Type B pancreatic cell (in vitro differentiated cells): Measurements from ENCODE around the gene ESR2. TPM values are rescaled to one million over a fixed set of nuclear protein-coding genes. Genes with fewer than 3 reads are reported as not detected.

Experiments
- DNase-seq: peaks from one replicate; pipeline ENCODE4 v3.0.0; 2021; ENCODE audit warnings: mixed read lengths; ENCODE audit not compliant: unreplicated experiment; ENCODE audit errors: extremely low spot score
- H3K27ac Mint-ChIP-seq: 2 replicates; pipeline ENCODE4 v1.8.0; 2021; ENCODE audit warnings: mild to moderate bottlenecking, mixed read lengths
- H3K27me3 Mint-ChIP-seq: 2 replicates; pipeline ENCODE4 v1.8.0; 2021; ENCODE audit warnings: mixed read lengths
- H3K36me3 Mint-ChIP-seq: 2 replicates; pipeline ENCODE4 v1.8.0; 2021; ENCODE audit warnings: mixed read lengths
- H3K4me1 Mint-ChIP-seq: one replicate; pipeline ENCODE4 v1.8.0; 2021; ENCODE audit warnings: mixed read lengths; ENCODE audit not compliant: unreplicated experiment
- H3K4me3 Mint-ChIP-seq: 2 replicates; pipeline ENCODE4 v1.8.0; 2021; ENCODE audit warnings: mild to moderate bottlenecking, mixed read lengths
- H3K9me3 Mint-ChIP-seq: 2 replicates; pipeline ENCODE4 v1.8.0; 2021; ENCODE audit warnings: mixed read lengths
- CTCF ChIP-seq: fragments of 200-600 bp; sonication (generic); conservative IDR thresholded peaks from 2 replicates; pipeline ENCODE4 v1.5.0; 2021; ENCODE audit warnings: antibody characterized with exemption, mild to moderate bottlenecking
- total RNA-seq: library from RNA; stranded (reverse); gene quantifications from 2 replicates; pipeline ENCODE4 v1.2.1, GENCODE V29; 2021; ENCODE audit warnings: low replicate concordance

ESR2 gene
- total RNA-seq, 1 donor from 2014 or later = 0.53 TPM

DNA sequence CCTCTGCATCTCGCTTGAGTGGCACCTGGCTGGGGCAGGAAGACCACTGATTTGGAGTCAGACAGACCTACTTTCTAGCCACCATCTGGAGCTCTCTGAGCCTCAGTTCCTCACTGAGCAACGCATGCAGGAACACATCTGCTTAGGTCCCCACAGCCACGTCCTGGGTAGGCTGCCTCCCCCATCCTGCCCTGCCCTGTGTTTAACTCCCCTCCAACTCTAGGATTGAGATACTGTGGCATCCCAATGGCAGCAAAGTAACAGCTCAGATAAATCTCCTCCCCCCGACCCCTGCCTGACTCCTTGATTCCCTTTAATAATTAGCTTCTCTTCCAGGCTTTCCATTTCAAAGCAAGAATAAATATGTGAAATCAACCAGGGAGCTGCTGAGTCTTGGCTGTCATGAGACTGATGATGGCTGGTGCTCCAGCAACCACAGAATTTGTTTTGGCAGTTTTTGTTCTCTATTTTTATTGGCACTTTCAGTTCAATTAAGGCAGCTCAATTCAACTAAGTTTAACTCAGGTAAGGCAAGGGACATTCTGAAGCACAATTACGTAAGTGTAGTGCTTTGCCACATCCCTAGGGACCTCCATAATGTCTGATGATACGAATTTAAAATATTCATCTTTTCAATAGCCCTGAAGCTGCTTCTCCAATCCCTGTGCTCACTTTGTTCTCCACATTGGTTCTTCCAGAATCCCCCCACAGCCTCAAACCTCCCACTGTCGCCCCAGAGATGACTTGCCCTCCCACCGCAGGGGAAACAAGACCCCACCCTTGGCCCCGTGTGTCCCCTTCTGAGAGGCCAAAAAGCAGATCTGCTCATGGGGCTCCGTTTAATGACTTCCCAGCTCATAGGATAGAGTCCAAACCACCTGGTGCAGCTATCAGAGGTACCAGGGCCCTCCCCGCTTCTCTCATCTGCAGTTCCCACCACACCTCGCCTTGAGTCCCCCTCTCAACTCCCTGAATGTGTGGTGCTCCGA, 58.2 kb downstream of the ESR2 start:
- Mint-ChIP-seq H3K4me1 (peaks cover 16% of the 10 kb centered on the region), H3K36me3 (no peaks in the 10 kb centered on the region), H3K27ac (no peak overlapping the region), H3K27me3 (peaks cover 5% of the 10 kb centered on the region), H3K9me3 (no peaks in the 10 kb centered on the region), H3K4me3 (no peak overlapping the region)
- DNase-seq = no peak
- TF ChIP-seq CTCF = no peak

- Mint-ChIP-seq H3K36me3 (no peaks in the 10 kb centered on the region), H3K27me3 (peaks cover 3% of the 10 kb centered on the region), H3K4me1 (peaks cover 16% of the 10 kb centered on the region), H3K9me3 (no peaks in the 10 kb centered on the region), H3K27ac (no peak overlapping the region), H3K4me3 (no peak overlapping the region)
- TF ChIP-seq CTCF = no peak
- DNase-seq = no peak
These were observed 59.1 kb downstream of the ESR2 start for GRCh38 chr14:64234877-64235651.

- H3K36me3 Mint-ChIP-seq = no peaks in the 10 kb centered on the region
- H3K9me3 Mint-ChIP-seq = no peaks in the 10 kb centered on the region
- H3K4me3 Mint-ChIP-seq = no peak overlapping the region
- TF ChIP-seq CTCF = no peak
- peaks cover 3% of the 10 kb centered on the region for H3K27me3 Mint-ChIP-seq
- peaks cover 16% of the 10 kb centered on the region for H3K4me1 Mint-ChIP-seq
- H3K27ac Mint-ChIP-seq = no peak overlapping the region
- DNase-seq = no peak
These were observed 60.5 kb downstream of the ESR2 start for GRCh38 chr14:64233531-64234190.

- H3K36me3 Mint-ChIP-seq = peaks cover 4% of the 10 kb centered on the region
- H3K27me3 Mint-ChIP-seq = peaks cover 3% of the 10 kb centered on the region
- no peak overlapping the region for H3K27ac Mint-ChIP-seq
- DNase-seq = no peak
- TF ChIP-seq CTCF = no peak
- no peaks in the 10 kb centered on the region for H3K9me3 Mint-ChIP-seq
- H3K4me3 Mint-ChIP-seq = no peak overlapping the region
- H3K4me1 Mint-ChIP-seq = peaks cover 16% of the 10 kb centered on the region
These were observed 61.2 kb downstream of the ESR2 start for GRCh38 chr14:64232944-64233343.

DNA sequence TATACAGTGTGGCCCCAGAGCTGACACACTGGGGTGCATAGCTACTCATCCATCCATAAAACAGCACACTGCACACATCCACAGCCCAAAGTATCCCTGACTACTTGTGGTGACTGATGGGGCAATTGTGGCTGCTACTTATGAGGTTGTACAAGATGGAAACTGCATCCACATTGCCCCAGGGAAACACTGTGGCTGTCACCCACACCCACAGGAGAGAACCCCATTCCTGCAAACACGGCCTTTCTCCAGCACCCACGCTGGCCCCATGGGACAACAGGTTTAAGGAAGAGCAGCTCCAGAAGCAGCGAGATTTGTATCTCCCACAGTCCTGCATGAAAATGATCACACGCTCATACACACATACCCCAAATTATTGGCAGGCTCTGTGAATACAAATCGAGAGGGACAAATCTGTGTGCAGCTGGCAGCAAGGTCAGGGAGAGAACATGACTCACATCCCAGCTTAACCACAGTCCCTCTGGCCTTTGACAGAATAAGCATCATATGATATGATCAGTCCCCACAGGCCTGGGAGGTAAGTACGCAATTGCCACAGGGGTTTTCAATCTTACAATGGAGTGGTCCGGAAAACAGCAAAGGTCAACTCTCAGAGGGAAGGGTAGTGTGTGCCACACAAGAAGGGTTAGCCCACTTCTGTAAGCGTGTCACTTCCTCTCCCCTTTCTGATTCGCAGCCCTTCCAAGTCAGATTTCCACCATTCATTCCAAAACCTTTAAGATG, 61.9 kb downstream of the ESR2 start:
- Mint-ChIP-seq H3K4me1 (peaks cover 16% of the 10 kb centered on the region), H3K27ac (no peak overlapping the region), H3K36me3 (peaks cover 6% of the 10 kb centered on the region), H3K27me3 (peaks cover 3% of the 10 kb centered on the region), H3K9me3 (no peaks in the 10 kb centered on the region), H3K4me3 (no peak overlapping the region)
- TF ChIP-seq CTCF = no peak
- DNase-seq = no peak
